ENCODE data around the gene CCNY.

- TF ChIP-seq SUZ12 (IDR thresholded peaks at IDR 0.05; ENCODE audit: extremely low read depth, insufficient read depth, insufficient read length) (no peak), YY1 (IDR thresholded peaks at IDR 0.05; ENCODE audit: insufficient read depth, insufficient read length) (no peak), ZNF274 (IDR thresholded peaks at IDR 0.05; ENCODE audit: low read depth, low read length) (no peak)
Measured at GRCh38 chr10:35336921-35337823, 863 bp downstream of the CCNY start.
